HuH-7.5 (cell line): Measurements from ENCODE around the gene TMEM191C.
"Not testable (repeated sequence)": the region's sequence is repeated elsewhere in the genome, so short reads cannot be mapped to it uniquely, and the experiment has no call there.

Experiments used
- DNase-seq: peaks from one replicate; pipeline ENCODE4 v3.0.0; 2011; ENCODE audit warnings: low spot score

The TMEM191C gene

DNA sequence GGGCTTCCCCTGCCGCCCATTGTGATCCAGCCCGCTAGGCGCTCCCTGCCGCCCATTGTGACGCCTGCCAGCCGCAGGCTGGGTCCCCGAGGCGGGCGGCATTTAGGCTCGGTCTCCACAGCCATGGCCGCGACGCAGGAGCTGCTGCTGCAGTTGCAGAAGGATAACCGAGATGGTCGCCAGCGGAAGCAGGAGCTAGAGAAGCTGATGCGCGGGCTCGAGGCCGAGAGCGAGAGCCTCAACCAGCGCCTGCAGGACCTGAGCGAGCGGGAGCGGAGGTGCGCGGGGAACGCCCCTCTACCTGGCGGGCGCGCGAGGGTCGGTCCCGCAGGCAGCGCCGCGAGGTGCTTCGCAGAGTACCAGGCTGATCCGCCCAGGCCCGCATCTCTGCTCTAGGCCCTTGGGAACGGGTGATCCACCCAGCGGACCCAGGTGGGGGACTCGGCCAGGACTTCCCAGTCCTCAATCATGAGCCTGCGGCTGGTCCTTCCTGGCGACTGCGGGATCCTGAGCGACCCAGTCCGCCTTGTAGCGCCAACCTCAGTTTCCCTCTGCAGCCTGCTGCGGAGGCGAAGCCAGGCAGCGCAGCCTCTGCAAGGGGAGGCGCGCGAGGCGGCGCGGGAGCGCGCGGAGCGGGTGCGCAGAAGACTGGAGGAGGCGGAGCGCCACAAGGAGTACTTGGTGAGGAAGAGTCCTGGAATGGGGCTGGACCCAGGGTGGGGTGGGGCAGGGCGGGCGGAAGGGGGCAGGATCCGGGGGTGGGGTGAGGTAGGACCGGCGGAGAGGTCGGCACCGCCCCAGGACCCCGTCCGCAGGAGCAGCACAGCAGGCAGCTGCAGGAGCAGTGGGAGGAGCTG is at the start of gene TMEM191C:
Gene TMEM191C (plus strand): TSS at position 51 of the 857 bp plus-strand sequence. CDS start 73 bp downstream, at position 124.
- DNase-seq = not testable (repeated sequence)

DNA sequence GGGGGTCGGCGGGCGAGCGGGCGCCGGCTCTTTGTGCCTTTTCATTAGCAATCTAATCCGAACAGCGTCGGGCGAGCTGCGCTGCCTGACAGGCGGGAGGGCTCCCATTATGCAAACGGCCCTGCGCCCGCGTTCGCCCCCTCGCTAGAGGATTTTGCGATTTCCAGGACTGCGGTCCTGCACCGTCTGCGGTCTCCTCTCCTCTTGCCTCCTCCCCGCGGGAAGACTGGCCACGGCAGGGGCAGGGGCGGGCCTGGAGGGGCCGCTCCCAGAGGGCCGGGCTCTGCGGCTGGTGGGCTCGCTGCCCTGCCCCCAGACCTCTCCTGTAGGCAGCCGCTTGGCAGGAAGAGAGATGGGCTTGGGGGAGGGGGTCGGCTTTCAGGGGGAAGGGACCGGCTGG is 49.3 kb upstream of the TMEM191C start:
- DNase-seq = not testable (repeated sequence)

DNA sequence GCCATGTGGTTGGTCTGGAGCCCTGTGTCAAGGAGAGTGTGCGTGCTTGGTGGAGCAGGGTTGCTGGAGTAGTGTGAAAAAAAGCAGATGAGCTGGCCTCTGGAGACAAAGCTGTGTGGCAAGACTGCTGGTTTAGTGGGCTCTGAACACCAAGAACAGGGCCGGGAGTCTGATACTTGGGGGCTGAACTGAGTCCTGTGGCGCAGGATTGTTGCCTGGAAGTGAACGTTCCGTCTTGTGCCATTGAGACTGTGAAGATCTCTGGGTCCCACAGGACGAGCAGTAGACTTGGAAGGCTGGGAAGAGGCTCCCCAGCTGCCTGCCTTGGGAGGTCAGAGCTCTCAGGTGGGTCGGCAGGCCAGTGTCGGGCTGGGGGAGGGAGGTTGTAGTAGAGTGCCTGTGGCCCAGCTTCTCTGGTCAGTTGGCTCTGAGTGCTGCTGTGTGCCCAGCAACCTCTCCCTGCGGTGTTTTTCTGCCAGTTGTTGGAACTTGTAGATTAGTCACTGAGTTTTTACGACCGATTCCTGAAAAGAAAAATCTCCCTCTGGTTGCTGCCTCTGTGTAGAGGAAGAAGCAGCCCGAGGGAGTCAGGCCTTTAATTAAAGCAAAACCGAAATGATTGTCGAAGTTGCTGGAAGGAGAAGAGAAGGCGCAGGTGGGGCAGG is 48.1 kb upstream of the TMEM191C start:
- DNase-seq = not testable (repeated sequence)

DNA sequence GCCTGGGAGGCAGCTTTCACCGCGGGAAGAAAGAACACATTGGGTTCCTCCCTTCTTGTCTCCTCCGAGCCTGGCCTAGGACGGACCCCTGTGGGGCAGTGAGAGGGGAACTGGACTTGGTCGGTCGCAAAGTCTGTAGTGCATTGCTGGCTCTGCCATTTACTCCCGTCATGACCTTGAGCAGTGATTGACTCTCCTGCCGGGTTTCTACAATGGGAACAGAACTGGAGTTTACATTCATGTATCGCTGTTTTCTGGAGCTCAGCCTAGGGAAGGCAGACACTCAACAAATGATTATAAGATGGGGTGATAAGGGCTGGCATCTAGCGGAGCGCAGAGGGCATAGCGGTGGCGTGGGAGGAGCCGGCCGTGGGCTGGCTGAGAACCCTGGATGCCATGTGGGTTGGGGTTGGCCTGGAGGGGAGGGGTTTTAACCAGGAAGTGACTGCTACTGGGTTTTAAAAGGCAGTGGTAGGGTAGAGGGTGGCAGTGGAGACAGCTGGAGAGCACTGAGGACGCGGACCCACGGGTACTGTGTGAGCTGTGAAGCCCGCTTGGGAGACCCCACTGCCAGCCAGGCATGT is 46.9 kb upstream of the TMEM191C start:
- DNase-seq = not testable (repeated sequence)

DNA sequence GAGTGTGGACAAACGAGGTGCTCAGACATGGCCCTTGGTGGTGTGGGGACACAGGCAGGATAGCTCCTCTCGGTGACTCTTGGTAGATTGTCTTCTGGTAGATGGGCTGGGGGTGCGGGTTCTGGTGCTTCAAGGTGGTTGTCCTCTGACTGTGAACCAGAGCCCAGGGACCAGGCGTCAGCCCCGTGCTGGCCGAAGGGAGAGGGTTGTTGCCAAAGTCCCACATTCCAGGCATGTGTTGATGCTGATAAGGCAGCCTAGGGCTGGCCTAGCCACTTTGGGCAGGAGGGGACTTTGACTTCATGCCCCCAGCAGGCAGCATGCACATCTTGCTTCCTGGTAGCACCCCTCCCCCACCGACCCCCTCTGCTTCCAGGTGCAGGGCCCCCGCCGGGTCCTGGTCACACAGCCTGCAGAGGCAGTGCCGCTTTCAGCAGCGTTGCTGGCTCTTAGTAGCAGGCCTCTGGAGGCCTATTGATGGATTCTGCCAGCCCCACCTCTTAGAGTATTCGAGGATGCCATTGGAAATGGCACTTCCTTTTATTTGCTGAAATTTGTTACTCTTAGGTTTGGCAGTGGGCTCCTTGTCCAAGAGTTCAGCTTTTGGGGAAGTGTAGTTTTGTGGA is 43.0 kb upstream of the TMEM191C start:
- DNase-seq = not testable (repeated sequence)

DNA sequence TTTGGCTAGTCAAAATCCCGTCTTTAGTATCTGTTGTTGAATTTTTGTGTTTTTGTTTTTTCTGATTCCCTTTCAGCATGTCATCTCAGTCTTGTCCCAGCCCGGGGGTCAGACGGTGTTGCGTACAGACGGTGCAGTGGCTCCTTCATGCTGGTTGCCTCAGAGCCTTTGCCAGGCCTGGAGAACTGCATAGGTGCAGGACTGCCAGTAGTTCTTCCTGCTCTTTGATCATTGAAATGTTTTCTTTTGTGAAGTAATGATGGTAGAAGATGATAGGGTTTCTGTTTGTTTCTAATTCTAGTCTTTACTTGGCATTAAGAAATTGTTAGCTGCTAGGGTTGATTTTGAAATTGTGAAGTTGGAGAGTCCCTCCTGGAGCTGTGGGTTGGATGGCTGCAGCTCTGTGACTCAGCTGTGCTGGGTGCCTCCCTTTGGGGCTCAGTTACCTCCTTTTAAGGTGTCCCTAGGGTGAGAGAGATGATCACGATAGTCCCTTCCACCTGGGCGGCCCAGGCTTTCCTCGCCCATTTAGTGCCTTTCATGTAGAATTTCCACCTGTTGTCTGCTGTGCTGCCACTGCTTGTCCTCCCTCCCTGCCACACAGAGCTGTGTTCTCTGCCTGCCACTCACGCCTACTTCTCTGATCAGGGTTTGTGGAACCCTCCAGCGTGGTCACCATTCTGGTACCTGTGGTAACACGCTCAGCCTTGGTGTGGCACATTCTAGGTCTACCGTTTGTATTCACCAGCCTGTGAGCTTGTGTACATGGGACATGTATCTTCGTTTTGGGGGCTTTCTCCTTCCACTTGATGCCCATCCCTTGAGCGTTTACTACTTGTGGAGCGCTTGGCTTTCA is 32.6 kb upstream of the TMEM191C start:
- not testable (repeated sequence) for DNase-seq

DNA sequence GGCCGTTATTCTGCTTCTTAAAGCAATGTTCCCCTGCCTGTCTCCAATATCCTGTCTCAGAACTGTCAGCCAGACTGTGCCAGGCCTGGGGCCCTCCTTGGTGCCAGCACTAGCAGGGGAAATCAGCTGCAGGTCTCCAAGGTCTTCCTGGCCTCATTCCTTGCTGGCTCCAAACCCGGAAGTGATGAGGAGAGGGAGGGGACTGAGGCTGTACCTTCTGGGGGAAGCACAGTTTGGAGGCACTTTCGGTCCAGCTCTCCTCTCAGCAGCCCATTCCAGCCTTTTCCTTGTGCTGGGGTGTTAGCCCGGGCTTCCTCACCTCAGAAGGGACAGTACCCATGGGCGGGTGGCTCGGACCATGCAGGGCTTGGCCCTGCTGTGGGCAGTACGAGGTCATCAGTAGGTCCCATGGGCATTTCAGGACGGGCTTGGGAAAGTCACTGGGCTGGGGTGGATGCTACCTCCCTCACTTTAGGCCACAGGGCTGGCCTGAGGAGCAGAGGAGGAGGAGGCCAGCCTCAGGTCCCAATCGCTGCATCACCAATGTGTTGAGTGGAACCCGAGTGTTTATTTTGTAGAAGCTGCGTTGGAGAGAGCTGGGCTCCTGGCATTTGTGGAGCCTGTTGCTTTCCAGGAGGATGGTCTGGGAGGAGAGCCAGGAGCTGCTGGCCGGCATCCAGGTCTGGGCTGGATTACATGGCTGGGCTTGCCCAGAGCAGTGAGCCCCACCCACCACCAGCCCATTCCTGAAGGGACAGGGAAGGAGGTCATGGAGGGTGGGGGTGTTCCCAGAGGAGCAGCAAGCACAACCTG is 31.0 kb upstream of the TMEM191C start:
- not testable (repeated sequence) for DNase-seq

DNA sequence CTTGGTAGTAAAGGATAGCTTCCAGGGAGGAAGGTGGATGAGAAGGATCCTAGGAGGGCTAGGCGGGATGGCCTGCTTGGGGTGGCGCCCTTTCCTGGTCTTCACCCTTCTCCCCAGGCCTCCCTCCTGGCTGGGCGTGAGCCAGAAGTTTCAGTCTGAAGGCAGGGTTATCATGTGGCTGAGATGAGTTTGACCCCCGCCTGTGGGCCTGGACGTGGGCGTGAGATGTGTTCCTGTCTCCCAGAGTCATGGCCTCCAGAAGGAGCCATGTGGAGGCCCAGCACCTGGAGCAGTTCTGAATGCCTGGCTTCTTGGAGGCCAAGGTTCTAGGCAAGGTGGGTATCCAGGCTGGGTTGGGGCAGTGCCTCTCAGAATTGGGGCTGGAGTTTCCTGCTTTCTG is 29.2 kb upstream of the TMEM191C start:
- DNase-seq = not testable (repeated sequence)

DNA sequence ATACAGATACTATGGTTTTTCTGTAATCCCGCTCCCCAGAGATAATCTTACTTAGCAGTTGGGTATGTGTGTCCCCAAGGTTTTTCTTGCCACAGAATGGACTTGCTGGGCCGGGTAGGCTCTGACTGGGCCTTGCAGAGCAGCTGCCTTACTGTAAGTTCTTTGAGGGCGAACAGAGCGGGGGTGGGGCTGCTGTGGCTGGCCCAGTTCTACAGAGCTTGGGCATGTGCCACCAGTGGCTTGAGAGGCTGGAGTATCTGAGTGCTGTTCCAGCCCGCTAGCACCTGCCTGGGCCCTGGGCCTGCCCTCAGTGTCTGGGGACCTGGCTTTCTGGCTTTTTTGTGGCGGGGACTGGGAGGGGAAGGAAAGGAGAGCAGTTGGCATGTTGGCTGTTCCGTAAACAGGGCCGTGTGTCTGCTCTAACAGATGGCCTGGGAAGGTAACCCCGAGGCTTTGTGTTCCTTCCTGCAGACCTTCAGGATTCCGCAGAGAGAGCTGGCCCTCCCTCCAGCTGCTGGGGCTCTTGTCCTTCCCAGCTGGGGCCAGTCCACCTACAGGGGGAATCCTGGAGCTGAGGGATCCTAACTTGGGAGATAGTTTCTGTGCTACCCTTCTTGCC is 27.1 kb upstream of the TMEM191C start:
- not testable (repeated sequence) for DNase-seq

DNA sequence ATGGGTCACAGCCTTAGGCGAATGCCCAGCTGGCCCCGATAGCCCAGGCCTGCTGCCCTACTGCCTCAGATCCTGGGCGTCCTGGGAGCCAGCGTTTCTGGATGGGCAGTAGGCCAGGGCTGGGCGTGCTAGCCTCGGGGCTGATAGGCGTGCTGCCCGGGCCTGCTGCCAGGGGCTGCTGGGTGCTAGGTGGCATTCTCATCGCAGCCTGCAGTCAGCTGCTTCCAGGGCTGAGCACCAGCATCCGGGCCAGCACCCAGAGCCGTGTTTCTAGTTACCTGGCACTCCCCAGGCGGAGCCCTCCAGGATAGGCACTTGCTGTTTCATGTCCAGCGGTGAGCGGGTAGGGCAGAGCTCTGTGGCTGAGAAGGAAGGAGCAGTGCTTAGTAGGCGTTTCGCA is 26.5 kb upstream of the TMEM191C start:
- not testable (repeated sequence) for DNase-seq

DNA sequence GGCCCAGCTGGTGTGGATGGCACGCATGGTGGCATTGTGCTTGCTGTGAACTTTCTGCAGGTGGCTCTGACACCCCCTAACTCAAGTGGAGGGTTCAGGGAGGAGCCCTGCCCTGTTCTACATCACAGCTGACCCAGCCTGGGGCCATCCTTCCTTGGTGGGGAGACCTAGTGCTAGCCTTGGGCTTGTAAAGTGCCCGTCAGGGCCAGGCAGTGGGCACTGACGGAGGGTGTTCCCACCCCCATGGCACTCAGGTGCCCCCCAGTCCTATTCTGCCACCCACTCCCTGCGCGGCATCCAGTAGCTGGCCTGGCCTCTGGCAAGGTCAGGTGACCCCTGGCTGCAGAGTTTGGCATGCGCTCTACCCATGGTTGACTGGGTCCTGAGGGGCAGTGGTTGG is 26.0 kb upstream of the TMEM191C start:
- DNase-seq = not testable (repeated sequence)

DNA sequence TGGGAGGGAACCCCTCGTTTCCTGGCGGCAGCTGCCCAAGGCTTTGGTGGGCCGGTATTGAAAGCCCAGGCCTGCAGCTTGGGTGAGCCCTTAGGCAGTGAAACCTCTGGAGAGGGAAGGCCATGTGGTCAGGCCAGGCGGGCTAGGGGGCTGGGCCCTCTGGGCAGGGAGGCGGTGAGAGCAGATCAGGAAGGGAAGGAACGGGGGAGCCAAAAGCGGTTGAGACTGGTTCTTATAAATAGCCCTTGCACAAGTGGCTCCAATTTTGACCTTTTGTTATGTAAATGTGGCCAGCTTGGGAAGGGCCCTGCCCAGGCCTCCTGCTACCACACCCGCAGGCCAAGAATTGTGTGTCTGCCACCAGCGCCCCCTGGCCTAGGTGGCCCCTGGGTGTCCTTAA is 25.1 kb upstream of the TMEM191C start:
- not testable (repeated sequence) for DNase-seq

DNA sequence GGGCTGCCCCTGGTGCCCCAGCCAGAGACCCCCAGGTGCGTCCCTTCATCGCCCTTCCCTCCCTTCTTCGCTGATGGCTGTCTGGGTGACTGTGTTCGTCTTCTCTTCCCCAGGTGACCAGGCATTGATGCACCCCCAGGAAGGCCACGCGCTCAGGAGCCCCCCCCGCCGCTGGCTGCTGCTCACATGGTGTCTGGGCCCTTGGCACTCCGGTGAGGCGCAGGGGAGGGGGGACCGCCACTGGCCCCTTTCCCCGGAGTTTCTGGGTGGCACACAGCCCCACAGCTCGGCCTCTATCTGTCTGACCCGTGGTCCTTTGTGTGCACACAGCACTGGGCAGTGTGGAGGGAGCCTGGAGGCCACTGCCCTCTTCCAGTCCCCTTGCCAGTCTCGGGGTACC is 24.5 kb upstream of the TMEM191C start:
- DNase-seq = not testable (repeated sequence)

DNA sequence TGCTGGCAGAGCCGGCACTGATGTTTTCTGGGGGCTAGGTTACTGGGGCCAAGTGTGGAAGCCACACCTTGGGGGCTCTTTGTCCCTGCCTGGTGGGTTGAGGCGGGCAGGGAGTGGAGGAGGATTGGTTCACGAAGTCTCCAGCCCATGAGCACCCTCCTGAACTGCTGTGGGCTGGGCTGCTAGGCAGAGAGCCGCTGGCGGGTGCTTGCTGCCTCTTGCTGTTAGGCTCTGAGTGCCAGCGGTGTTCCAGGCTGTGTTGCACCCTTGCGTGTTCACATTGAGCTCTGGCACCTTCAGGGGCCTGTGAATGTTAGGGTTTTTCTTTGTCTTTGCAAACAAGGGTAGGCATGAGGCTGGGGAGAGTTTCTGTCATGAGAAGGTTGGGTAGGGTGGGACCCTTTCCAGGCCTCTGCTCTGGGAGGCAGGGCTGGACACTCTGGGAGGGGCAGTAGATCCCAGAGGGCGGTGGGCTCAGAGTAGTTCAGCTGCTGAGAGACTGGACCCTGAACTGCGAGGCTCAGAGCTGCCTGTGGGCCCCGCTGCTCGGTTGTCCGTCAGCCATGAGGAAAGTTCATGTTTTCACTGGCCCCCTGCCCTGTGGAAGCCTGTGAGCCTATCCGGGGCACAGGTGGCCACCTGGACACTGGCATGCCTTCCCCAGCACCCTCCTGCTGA is 24.0 kb upstream of the TMEM191C start:
- DNase-seq = no peak

DNA sequence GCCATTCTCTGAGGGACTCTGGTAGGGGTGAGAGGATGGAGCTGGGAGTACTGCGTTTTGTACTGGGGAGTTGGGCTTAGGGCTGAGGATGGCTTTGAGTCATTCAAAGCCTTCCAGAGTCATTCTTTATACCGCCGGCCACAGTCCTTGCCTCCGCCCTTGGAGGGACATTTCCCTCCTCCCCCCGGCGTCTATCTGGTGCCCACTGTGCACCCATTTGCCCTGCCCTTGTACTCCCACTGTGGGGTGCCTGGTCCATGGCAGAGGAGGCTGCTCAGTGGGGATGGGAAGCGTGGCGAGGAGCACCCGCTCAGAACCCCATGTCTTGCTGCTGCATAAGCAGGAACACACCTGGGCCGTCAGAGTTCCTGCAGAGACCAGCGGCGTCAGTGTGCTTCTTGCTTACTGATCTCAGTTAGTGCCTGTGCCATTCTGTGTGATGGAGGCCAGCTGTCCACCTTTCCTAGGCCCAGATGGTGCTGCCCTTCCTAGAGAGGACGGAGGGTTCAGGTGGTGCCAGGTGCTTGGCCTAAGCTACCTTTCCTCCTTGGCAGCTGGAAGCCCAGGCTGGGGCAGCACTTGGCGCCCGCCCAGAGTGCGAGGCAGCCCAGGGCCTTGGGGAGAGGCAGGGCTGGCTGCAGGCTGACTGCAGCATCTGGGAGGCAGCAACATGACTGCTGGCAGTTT is 23.3 kb upstream of the TMEM191C start:
- DNase-seq = no peak

DNA sequence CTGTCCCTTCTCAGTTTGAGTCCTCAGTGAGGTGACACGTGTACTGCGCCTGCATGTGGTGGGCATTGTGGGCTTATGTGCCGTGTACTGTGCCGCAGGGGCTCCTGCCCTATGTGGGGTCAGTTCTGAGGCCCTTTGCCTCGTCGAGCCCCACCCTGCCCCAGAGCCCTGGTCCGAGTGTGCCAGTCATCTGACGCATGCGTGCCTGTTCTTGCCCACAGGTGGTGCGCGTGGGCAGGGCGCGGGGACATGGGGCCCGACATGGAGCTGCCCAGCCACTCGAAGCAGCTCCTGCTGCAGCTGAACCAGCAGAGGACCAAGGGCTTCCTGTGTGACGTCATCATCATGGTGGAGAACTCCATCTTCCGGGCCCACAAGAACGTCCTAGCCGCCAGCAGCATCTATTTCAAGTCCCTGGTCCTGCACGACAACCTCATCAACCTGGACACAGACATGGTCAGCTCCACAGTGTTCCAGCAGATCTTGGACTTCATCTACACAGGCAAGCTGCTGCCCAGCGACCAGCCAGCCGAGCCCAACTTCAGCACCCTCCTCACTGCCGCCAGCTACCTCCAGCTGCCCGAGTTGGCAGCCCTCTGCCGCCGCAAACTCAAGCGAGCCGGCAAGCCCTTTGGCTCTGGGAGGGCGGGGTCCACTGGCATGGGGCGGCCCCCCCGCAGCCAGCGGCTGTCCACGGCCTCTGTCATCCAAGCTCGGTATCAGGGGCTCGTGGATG is 22.3 kb upstream of the TMEM191C start:
- no peak for DNase-seq

DNA sequence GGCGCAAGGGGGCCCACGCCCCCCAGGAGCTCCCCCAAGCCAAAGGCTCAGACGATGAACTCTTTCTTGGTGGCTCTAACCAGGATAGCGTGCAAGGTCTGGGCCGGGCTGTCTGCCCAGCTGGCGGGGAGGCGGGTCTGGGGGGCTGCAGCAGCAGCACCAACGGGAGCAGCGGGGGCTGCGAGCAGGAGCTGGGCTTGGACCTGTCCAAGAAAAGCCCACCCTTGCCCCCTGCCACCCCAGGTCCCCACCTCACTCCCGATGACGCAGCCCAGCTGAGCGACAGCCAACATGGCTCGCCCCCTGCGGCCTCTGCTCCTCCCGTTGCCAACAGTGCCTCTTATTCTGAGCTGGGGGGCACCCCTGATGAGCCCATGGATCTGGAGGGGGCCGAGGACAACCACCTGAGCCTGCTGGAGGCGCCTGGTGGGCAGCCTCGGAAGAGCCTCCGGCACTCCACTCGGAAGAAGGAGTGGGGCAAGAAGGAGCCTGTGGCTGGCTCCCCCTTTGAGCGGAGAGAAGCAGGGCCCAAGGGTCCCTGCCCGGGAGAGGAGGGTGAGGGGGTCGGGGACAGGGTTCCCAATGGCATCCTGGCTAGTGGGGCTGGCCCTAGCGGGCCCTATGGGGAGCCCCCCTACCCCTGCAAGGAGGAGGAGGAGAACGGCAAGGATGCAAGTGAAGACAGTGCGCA is 21.6 kb upstream of the TMEM191C start:
- DNase-seq = no peak
